Measurements from ENCODE around the gene OR10T2. TPM values are rescaled to one million over a fixed set of nuclear protein-coding genes. Genes with fewer than 3 reads are reported as not detected.
"Not testable (repeated sequence)": the region's sequence is repeated elsewhere in the genome, so short reads cannot be mapped to it uniquely, and the experiment has no call there.

Gene OR10T2
- total RNA-seq (not detected), polyA plus RNA-seq (ENCODE audit: insufficient read depth in 1 of 8, insufficient read length in 8 of 8, low replicate concordance in 1 of 8) (not detected)
- long read RNA-seq, donor 1 = 0 reads
- long read RNA-seq, donor 2 = 0 reads
- long read RNA-seq, donor 3 = 0 reads
- long read RNA-seq, donor 4 = 0 reads
- long read RNA-seq, donor 5 = 0 reads
- long read RNA-seq, donor 6 = 0 reads
- long read RNA-seq, donor 7 = 0 reads
- long read RNA-seq, donor 8 = 0 reads
- long read RNA-seq, donor 9 = 0 reads
- long read RNA-seq, donor 10 = 0 reads
- long read RNA-seq, donor 11 = 0 reads

DNA sequence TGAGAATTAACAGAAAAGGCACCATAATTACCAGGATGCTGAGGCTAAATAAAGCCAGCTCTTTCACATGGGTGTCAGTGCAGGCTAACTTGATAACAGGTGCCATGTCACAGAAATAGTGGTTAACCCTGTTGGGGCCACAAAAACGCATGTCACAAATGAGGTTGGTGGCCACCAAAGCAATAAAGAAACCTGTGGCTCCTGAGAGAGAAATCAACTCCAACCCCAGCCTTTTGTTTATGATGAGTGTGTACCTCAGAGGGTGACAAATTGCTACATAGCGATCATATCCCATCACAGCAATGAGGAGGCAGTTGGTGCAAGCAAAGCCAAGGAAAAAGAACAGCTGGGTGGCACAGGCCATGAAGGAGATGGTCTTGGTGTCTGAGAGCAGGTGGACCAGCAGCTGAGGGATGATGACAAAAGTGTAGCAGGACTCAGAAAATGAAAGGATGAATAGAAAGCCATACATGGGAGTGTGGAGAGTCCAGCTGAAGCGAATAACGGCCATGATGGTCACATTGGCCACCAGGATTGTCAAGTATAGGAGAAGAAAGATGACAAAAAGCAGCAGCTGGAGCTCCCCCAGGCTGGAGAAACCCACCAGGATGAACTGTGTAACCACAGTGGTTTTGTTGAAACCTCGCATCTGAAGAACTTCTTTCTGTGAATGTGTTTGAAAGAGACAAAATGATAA, at the start of gene OR10T2:
TSS of gene OR10T2 (minus strand) at position 649 of the 697 bp plus-strand sequence. CDS start at position 649, 0 bp downstream.
- Histone ChIP-seq H3K4me3 (ENCODE audit: low read length) (no peak within 1 kb of the TSS), H3K36me3 (ENCODE audit: control insufficient read depth, insufficient read depth, low read length) (no peaks in the 10 kb centered on the region), H3K9me3 (replicated peaks; ENCODE audit: control insufficient read depth, low read depth, low read length) (no peaks in the 10 kb centered on the region), H3K27me3 (ENCODE audit: control insufficient read depth, insufficient read depth, low read length) (no peaks in the 10 kb centered on the region), H3K4me1 (ENCODE audit: control insufficient read depth, insufficient read depth, low read length) (no peaks in the 10 kb centered on the region), H3K27ac (ENCODE audit: low read length) (no peak within 1 kb of the TSS)
- 83% methylated on average over 3 of the region's 5 CpGs for WGBS (ENCODE audit: insufficient coverage)
- DNase-seq = no peak

- Histone ChIP-seq H3K27ac (ENCODE audit: low read length) (no peak overlapping the region), H3K4me3 (ENCODE audit: low read length) (no peak overlapping the region), H3K9me3 (replicated peaks; ENCODE audit: control insufficient read depth, low read depth, low read length) (no peaks in the 10 kb centered on the region), H3K36me3 (ENCODE audit: control insufficient read depth, insufficient read depth, low read length) (no peaks in the 10 kb centered on the region), H3K27me3 (ENCODE audit: control insufficient read depth, insufficient read depth, low read length) (no peaks in the 10 kb centered on the region), H3K4me1 (ENCODE audit: control insufficient read depth, insufficient read depth, low read length) (no peaks in the 10 kb centered on the region)
- no peak for DNase-seq
- WGBS (ENCODE audit: insufficient coverage) = 72% methylated on average over 4 of the region's 4 CpGs
Measured at GRCh38 chr1:158445376-158445775, 46.1 kb upstream of the OR10T2 start.

DNA sequence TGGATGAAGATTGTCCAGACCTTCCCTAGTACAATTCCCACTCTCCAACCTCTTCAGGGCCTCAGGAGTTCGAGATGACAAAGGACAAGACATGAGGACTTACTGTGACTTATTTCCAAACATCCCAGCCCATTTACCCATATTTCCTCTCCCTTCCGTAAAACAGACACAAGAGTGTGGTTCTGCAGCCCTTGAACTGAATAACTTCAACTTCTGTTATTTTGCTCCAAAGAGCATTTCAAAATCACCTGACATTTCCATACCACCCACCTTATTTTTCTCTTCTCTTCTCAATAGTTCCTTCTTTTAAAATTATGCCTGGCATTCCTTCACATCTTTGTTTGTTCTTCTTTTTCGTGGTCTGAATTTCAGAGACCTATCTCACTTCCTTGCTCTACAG, 35.5 kb upstream of the OR10T2 start:
- no peaks in the 10 kb centered on the region for H3K4me1 ChIP-seq (ENCODE audit: control insufficient read depth, insufficient read depth, low read length)
- WGBS (ENCODE audit: insufficient coverage) = 29% methylated on average over 3 of the region's 3 CpGs

GRCh38 chr1:158430163-158430562, 30.9 kb upstream of the OR10T2 start:
- not testable (repeated sequence) for H3K4me1 ChIP-seq (ENCODE audit: control insufficient read depth, insufficient read depth, low read length); DNase-seq; H3K9me3 ChIP-seq (replicated peaks; ENCODE audit: control insufficient read depth, low read depth, low read length); H3K36me3 ChIP-seq (ENCODE audit: control insufficient read depth, insufficient read depth, low read length); H3K27me3 ChIP-seq (ENCODE audit: control insufficient read depth, insufficient read depth, low read length); H3K27ac ChIP-seq (ENCODE audit: low read length); H3K4me3 ChIP-seq (ENCODE audit: low read length)
- no CpG with 5 or more reads among the region's 3 CpGs for WGBS (ENCODE audit: insufficient coverage)

More for the DNA sequence above, 35.5 kb upstream of the OR10T2 start:
- Histone ChIP-seq H3K27ac (ENCODE audit: low read length) (no peak overlapping the region), H3K36me3 (ENCODE audit: control insufficient read depth, insufficient read depth, low read length) (no peaks in the 10 kb centered on the region), H3K4me3 (ENCODE audit: low read length) (no peak overlapping the region), H3K27me3 (ENCODE audit: control insufficient read depth, insufficient read depth, low read length) (no peaks in the 10 kb centered on the region), H3K9me3 (replicated peaks; ENCODE audit: control insufficient read depth, low read depth, low read length) (no peaks in the 10 kb centered on the region)
- no peak for DNase-seq

DNA sequence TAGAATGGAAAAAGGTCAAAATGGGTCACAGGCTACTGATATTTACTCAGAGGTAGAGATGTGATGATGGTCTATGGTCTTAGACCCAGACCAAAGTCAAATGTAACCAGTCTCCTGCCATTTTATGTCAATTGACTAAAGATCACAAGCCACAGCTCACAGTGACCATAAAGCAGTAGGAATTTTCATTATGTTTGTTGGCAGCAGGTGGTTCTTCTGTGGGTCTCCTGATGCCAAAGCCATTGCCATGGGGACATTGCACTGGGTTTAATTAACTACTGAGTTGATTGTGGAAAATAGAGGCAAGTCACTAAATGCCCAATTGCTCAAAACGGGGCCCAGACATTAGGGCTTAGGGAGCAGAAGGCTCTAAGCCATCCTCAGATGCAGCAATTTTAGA, 26.9 kb upstream of the OR10T2 start, which contains the start of gene OR10K2:
TSS of gene OR10K2 (minus strand) at position 101 of the 400 bp plus-strand sequence. CDS start 5,371 bp downstream, outside the sequence.
- Histone ChIP-seq H3K36me3 (ENCODE audit: control insufficient read depth, insufficient read depth, low read length) (no peaks in the 10 kb centered on the region), H3K27me3 (ENCODE audit: control insufficient read depth, insufficient read depth, low read length) (no peaks in the 10 kb centered on the region), H3K4me3 (ENCODE audit: low read length) (no peak within 1 kb of the TSS), H3K9me3 (replicated peaks; ENCODE audit: control insufficient read depth, low read depth, low read length) (no peaks in the 10 kb centered on the region), H3K27ac (ENCODE audit: low read length) (no peak within 1 kb of the TSS), H3K4me1 (ENCODE audit: control insufficient read depth, insufficient read depth, low read length) (no peaks in the 10 kb centered on the region)
- DNase-seq = no peak
- WGBS (ENCODE audit: insufficient coverage) = no CpG with 5 or more reads among the region's 1 CpG

DNA sequence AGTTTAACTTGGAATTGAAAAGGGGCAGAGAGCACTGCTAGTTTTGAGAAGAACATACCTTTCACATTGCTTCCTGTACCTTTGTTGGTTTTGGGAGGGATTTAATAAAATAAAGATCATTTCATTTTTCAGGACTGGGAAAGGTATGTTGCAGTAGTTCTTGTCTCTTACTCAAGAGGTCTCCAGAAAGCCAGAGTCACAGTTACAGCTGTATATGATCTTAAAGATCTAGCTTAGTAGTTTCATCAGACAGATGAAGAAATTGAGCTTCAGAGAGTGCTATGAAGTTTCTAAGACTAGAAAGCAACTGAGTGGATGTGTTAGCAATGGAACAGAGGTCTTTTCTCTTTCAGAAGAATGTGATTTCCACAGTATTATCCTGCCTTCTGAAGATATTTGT, 25.8 kb upstream of the OR10T2 start:
- H3K4me1 ChIP-seq (ENCODE audit: control insufficient read depth, insufficient read depth, low read length) = no peaks in the 10 kb centered on the region
- H3K36me3 ChIP-seq (ENCODE audit: control insufficient read depth, insufficient read depth, low read length) = no peaks in the 10 kb centered on the region
- H3K4me3 ChIP-seq (ENCODE audit: low read length) = no peak overlapping the region
- no peak for DNase-seq
- H3K27ac ChIP-seq (ENCODE audit: low read length) = no peak overlapping the region
- H3K27me3 ChIP-seq (ENCODE audit: control insufficient read depth, insufficient read depth, low read length) = no peaks in the 10 kb centered on the region
- H3K9me3 ChIP-seq (replicated peaks; ENCODE audit: control insufficient read depth, low read depth, low read length) = no peaks in the 10 kb centered on the region

- H3K27ac ChIP-seq (ENCODE audit: low read length) = no peak overlapping the region
- no peaks in the 10 kb centered on the region for H3K36me3 ChIP-seq (ENCODE audit: control insufficient read depth, insufficient read depth, low read length)
Measured at GRCh38 chr1:158422212-158422611, 22.9 kb upstream of the OR10T2 start.

DNA sequence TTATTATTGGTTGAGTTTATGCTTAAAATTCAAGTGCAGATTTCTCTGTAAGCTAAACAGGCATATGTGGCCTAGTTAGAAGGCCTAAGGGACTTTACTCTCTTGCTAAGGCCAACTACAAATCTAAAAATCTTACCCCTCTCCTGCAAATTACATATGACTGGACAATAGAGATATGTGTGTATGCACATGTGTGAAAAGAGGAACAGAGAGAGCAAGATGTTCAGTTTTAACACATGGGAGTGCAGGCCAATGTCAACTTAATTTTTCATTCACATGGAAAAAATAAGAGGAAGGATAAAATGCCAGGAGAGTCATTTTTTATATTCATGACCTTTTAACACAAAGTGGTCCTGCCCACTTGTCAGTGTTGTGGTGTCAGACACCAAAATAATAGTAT, 18.3 kb upstream of the OR10T2 start:
- no peak overlapping the region for H3K4me3 ChIP-seq (ENCODE audit: low read length)
- no peaks in the 10 kb centered on the region for H3K27me3 ChIP-seq (ENCODE audit: control insufficient read depth, insufficient read depth, low read length)
- H3K27ac ChIP-seq (ENCODE audit: low read length) = no peak overlapping the region
- no peaks in the 10 kb centered on the region for H3K4me1 ChIP-seq (ENCODE audit: control insufficient read depth, insufficient read depth, low read length)
- H3K36me3 ChIP-seq (ENCODE audit: control insufficient read depth, insufficient read depth, low read length) = no peaks in the 10 kb centered on the region
- no peak for DNase-seq
- no peaks in the 10 kb centered on the region for H3K9me3 ChIP-seq (replicated peaks; ENCODE audit: control insufficient read depth, low read depth, low read length)

More at GRCh38 chr1:158422212-158422611, 22.9 kb upstream of the OR10T2 start:
- no peak for DNase-seq
- Histone ChIP-seq H3K4me3 (ENCODE audit: low read length) (no peak overlapping the region), H3K4me1 (ENCODE audit: control insufficient read depth, insufficient read depth, low read length) (no peaks in the 10 kb centered on the region), H3K27me3 (ENCODE audit: control insufficient read depth, insufficient read depth, low read length) (no peaks in the 10 kb centered on the region), H3K9me3 (replicated peaks; ENCODE audit: control insufficient read depth, low read depth, low read length) (no peaks in the 10 kb centered on the region)

DNA sequence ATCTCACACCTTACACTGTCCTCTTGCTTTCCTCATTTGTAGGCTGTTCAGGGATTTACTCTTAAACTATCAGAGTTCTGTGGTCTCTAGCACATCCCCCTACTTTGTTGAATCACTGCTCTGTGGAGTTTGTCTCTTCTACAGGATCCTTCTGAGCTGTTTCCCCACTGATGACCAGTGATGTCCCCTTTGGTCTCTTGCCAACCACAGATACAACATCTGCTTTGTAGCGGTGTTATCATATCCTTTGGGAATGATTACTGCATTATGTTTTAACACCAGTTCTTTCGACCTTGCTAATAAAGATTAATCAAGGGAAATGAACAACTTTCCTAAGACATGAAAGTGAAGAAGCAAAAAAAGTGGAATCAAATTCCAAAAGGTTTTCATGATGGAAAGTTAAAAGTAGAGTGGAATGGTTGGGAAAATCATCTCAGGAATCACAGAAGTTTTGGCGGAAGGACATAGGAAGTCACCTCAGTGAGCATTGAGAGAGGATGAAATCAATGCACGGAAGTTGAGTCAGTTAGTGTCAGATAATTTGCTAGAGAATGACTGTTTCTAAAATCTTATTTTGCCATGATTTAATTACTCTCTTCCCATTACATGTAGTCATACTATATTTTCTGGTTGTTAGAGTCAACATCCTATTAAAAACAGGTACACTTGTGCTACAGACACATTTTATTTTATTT, 15.5 kb upstream of the OR10T2 start:
- 80% methylated on average over 1 of the region's 4 CpGs for WGBS (ENCODE audit: insufficient coverage)
- DNase-seq = no peak
- H3K27ac ChIP-seq (ENCODE audit: low read length) = no peak overlapping the region
- no peak overlapping the region for H3K4me3 ChIP-seq (ENCODE audit: low read length)
- H3K4me1 ChIP-seq (ENCODE audit: control insufficient read depth, insufficient read depth, low read length) = no peaks in the 10 kb centered on the region
- H3K36me3 ChIP-seq (ENCODE audit: control insufficient read depth, insufficient read depth, low read length) = no peaks in the 10 kb centered on the region
- no peaks in the 10 kb centered on the region for H3K27me3 ChIP-seq (ENCODE audit: control insufficient read depth, insufficient read depth, low read length)
- H3K9me3 ChIP-seq (replicated peaks; ENCODE audit: control insufficient read depth, low read depth, low read length) = no peaks in the 10 kb centered on the region

- no CpG with 5 or more reads among the region's 5 CpGs for WGBS (ENCODE audit: insufficient coverage)
Measured at GRCh38 chr1:158407092-158407491, 7.8 kb upstream of the OR10T2 start.

More at GRCh38 chr1:158407092-158407491, 7.8 kb upstream of the OR10T2 start:
- Histone ChIP-seq H3K27me3 (ENCODE audit: control insufficient read depth, insufficient read depth, low read length) (no peaks in the 10 kb centered on the region), H3K4me1 (ENCODE audit: control insufficient read depth, insufficient read depth, low read length) (no peaks in the 10 kb centered on the region), H3K36me3 (ENCODE audit: control insufficient read depth, insufficient read depth, low read length) (no peaks in the 10 kb centered on the region), H3K27ac (ENCODE audit: low read length) (no peak overlapping the region), H3K4me3 (ENCODE audit: low read length) (no peak overlapping the region), H3K9me3 (replicated peaks; ENCODE audit: control insufficient read depth, low read depth, low read length) (no peaks in the 10 kb centered on the region)
- no peak for DNase-seq
